Esophagus squamous epithelium (tissue), 4 donors: ENCODE results near the gene BCAM.

ENCODE experiments used
- POLR2A ChIP-seq, 4 donors: fragments of 450-650 bp; IDR thresholded peaks; one replicate each; pipeline ENCODE4 v1.6.1; 2017; ENCODE audit warnings: antibody characterized with exemption in 4 of 4, mild to moderate bottlenecking in 4 of 4, moderate library complexity in 3 of 4
- TF ChIP-seq, protein P1 (sequence below), 6 experiments: fragments of 450-650 bp in 4 of 6; fragments of 200-600 bp in 2 of 6; sonication (generic) in 2 of 6; IDR thresholded peaks; one replicate each; pipeline ENCODE4 v1.5.1; 2016 to 2019; ENCODE audit warnings: antibody characterized with exemption in 6 of 6, mild to moderate bottlenecking in 4 of 6, moderate library complexity in 4 of 6

- no peak for TF ChIP-seq POLR2A (IDR thresholded peaks at IDR 0.05)
- TF ChIP-seq, protein P1, sequence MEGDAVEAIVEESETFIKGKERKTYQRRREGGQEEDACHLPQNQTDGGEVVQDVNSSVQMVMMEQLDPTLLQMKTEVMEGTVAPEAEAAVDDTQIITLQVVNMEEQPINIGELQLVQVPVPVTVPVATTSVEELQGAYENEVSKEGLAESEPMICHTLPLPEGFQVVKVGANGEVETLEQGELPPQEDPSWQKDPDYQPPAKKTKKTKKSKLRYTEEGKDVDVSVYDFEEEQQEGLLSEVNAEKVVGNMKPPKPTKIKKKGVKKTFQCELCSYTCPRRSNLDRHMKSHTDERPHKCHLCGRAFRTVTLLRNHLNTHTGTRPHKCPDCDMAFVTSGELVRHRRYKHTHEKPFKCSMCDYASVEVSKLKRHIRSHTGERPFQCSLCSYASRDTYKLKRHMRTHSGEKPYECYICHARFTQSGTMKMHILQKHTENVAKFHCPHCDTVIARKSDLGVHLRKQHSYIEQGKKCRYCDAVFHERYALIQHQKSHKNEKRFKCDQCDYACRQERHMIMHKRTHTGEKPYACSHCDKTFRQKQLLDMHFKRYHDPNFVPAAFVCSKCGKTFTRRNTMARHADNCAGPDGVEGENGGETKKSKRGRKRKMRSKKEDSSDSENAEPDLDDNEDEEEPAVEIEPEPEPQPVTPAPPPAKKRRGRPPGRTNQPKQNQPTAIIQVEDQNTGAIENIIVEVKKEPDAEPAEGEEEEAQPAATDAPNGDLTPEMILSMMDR (IDR thresholded peaks at IDR 0.05): no peak
Measured at GRCh38 chr19:44788971-44789370, 19.9 kb upstream of the BCAM start.
